Measurements from ENCODE around the gene VBP1.
"Not testable (repeated sequence)": the region's sequence is repeated elsewhere in the genome, so short reads cannot be mapped to it uniquely, and the experiment has no call there.

- TF ChIP-seq, protein P1, sequence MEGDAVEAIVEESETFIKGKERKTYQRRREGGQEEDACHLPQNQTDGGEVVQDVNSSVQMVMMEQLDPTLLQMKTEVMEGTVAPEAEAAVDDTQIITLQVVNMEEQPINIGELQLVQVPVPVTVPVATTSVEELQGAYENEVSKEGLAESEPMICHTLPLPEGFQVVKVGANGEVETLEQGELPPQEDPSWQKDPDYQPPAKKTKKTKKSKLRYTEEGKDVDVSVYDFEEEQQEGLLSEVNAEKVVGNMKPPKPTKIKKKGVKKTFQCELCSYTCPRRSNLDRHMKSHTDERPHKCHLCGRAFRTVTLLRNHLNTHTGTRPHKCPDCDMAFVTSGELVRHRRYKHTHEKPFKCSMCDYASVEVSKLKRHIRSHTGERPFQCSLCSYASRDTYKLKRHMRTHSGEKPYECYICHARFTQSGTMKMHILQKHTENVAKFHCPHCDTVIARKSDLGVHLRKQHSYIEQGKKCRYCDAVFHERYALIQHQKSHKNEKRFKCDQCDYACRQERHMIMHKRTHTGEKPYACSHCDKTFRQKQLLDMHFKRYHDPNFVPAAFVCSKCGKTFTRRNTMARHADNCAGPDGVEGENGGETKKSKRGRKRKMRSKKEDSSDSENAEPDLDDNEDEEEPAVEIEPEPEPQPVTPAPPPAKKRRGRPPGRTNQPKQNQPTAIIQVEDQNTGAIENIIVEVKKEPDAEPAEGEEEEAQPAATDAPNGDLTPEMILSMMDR (IDR thresholded peaks at IDR 0.05) = not testable (repeated sequence)
- TF ChIP-seq POLR2A, EP300, POLR2AphosphoS5 (IDR thresholded peaks at IDR 0.05): not testable (repeated sequence)
Observed at GRCh38 chrX:155223746-155224145, 7.5 kb downstream of the VBP1 start.

Measured in gastroesophageal sphincter (tissue), 3 donors.